GM20431 (cell line): ENCODE data around the gene CACNA1G.

Source experiments
- in situ Hi-C: fragments of 300-500 bp; cut with MseI, MboI; formaldehyde crosslinking; loops from one replicate; pipeline ENCODE4 v1.15.0; 2020; ENCODE audit warnings: low sequenced_read_pairs; ENCODE audit not compliant: unreplicated experiment

Gene CACNA1G

DNA sequence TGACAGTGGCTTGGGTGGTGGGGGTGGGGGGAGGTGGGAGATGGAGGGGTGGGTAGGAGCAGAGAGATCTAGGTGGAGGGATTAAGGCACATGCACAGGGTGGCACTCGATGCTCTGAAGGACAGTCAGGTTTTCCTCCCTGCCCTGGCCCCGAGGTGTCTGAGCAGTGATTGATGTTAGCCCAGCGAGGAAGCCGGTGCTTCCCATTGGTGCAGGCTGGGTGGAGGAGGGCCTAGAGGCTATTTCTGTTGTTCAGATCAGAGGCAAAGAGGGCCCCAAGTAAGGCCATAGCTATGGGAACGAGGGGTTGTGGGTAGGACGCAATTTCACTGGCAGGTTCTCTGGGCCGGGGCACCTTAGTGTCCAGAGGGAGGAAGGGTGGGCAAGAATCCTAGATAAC lies 23.1 kb downstream of the CACNA1G start:
- in situ Hi-C loops: no loop called here

DNA sequence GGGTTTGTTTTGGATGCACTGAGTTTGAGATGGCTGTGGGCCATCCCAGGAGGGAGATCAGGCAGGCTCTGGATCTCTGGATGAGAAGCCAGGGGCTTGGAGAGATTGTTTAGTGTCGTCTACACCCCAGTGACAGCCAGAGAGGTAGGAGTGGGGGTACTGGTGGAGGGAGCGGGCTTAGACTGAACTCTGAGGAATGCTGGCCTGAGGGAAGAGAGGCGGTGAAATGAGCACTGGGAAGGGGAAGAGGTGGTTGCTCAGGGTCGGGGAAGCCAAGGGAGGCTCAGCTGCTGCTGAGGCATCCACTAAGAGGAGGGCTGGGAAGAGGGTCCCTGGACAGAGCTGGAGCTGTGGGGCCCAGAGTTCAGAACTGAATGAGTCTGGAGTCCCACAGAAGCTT lies 23.6 kb downstream of the CACNA1G start:
- in situ Hi-C loops: no loop called here

DNA sequence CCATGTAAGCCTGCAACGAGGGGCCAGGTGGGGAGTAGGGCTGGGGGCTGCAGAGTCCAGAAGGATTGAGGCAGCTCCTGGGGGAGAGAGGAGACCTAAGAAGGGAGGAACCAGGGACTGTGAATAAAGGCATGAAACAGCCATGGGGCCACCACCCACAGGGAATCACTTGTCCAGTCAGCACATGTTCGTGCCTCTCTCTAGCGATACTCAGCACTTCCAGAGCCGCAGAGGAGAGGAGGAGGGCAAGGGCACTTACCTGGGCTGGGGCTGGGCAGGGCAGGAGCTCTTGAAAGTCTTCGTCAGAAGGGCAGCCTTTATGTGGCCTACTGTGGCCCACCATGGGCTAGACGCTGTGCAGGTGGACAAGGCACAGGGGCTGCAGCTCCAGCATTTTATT lies 24.2 kb downstream of the CACNA1G start:
- in situ Hi-C loops: no loop called here

DNA sequence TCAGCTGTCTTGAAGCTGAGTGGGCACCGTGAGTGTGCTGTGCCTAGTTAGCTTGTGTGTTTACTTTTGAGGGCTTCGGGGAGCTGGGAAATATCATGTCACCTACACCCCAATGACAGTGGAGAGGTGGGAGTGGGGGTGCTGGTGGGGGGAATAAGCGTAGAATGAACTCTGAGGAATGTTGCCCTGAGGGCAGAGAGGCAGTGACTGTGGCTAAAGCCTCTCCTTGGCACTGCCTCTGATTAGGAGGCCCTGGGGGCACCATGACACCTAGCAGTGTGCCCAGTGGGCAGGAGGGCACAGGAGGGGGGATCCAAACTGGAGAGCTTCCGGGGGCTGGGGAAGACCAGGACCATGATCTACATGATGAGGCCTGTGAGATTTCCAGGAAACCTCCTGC lies 24.8 kb downstream of the CACNA1G start:
- in situ Hi-C loops: no loop called here

DNA sequence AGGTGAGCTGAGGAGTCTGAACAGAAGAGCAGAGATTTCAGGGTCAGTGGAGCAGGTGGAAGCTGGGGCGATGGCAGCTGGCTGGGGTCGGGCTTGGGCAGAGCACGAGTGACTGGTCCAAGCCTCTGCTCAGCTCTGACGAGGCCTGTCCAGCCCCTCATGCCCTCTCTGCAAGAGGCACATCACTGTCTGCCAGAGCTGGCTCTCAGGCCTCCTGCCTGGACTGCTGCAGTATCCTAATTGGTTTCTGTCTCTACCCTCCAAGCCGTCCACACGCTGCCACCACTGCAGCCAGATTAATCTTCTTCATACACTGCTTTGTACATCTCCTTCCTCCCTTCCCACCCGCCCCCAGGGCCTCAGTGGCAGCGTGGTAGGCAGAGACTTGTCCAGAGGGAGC lies 25.4 kb downstream of the CACNA1G start:
- in situ Hi-C loops: no loop called here

DNA sequence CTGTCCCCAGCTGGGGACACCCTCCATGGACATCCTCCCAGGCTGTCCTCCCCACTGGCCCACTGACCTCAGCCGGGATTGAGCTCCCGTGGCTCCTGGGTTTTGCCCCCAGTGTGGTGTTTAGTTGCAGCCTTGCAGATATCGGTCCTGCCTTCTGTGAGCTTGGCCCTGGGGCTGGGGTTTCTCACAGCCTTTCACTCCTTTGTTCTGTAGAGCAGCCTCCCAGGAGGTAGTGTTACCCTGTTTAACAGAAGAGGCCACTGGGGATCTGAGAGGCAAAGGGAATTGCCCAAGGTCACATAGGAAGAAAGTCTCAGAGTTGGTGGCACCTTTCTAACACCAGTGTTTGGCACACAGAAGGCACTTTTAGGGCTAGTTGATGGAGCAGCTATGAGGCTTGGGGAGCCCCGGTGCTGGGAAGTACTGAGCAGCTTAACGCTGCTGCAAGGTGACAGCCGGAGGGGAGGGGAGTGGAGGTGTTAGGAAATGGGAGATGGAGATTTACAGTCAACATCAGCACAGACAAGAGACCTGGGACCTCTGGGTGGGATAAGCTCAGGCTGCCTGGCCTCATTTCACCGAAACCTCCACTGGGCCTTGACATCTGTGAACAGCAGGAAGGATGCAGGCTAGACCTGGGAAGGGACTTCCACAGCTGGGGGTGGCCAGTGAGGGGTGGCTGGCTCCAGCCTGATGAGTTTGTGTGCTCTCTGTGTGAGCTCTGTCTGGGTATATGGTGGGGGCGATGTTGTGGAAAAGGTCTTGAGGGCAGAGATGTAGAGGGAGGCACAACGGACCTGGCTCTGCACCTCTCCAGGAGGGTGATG lies 26.1 kb downstream of the CACNA1G start:
- in situ Hi-C loops: no loop called here

DNA sequence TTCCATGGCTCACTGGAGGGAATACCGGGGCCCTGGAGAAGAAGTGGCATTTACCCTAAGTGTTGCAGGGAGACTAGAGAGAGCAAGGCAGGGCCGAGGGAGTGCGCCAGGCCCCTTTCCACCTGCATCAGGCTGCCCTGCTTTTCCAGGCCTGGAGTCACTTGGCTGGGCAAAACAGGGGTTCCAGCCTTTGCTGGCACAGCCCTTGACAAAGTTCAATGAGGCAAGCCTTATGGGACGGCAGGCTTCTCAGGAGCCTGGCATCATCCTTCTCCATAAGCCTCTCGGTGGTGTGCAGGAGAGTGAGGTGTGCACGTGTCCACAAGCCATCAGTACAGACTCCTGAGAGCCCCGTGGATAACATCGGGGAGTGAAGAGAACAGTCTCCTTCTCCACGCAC lies 27.1 kb downstream of the CACNA1G start:
- in situ Hi-C loops: no loop called here

DNA sequence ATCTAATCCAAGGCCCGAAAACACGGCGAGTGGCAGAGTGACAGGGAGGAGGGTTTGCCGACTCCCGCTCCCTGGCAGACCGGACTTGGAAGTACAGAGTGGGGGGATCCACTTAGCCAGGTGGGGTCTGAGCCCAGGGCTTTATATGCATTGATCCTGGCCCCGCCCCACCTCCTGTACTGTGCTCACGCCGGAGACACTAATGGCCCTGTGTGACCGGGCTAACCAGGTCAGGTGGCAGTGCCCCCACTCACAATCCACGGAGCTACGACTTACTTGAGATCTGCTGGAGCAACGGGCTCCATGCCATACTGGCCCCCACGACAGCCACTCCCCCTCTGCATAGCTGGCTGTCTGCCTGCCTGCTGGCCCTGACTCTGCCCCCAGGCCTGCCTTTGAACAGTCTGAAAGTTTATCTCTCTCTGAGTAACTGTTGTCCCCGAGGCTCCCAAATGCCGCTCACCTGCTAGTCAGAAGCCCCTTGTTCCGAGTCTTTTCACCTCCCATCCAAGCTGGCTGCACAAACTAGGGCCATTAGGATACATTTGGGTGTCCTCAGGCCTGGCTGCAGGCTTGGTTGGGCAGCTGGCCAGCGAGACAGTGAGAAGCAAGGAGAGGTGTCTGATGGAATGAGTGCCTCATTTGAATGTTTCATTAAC lies 28.0 kb downstream of the CACNA1G start:
- in situ Hi-C loops: no loop called here

DNA sequence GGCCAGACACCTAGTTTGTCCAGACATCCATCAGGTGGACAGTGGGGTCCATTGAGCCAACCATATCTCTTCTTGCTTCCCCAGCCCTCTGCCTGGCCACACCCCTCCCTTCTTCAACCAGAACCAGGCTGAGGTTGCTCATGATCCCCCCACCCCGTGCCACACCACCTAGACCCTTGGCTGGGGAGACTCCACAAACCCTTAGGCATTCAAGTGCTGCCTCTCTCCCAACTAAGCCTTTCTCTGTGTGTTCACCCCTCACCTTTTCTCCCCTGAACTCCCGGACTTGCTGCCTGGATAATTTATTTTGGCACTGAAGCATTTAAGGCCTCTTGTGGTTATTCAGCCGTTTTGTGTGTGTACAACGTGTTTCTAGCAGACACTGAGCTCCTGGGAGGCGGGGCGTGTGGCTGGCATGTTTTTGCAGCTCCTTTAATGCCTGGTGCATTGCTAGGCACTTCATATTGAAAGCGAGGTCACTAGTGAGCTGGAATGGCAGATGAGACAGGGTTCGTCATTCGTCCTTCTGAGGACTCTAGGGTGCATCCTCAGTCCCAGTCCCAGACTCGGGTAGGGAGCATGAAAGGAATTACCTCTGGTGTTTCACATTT lies 28.7 kb downstream of the CACNA1G start:
- in situ Hi-C loops: no loop called here

DNA sequence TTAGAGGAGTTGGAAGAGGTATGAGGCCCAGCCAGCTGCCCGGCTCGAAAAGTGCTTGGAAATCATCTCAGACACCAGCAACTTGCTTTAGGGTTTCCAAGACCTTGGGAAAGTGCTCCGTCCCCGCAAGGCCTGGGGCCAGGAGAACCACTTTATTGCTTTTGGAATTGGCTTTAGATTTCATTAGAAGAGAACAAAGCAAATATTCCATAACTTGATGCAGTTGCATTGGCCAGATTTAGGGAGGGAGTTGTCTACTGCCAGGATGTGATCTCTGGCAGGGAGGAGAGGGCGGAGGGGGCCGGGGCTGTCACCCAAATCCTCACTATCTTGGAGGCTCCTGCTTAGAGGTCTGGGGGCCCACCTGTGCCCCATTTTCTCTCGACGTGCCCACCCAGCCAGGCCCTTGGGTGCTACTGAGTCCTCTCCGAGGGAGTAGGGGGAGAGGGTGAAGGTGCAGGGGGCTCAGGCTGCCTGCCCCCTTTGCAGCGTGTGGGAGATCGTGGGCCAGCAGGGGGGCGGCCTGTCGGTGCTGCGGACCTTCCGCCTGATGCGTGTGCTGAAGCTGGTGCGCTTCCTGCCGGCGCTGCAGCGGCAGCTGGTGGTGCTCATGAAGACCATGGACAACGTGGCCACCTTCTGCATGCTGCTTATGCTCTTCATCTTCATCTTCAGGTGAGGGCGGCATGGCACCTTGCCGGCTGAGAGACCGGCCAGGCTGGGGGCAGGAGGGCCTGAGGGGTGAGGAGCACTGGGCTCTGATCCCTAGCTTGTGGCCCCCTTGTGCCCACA lies 30.6 kb downstream of the CACNA1G start:
- in situ Hi-C loops: no loop called here

DNA sequence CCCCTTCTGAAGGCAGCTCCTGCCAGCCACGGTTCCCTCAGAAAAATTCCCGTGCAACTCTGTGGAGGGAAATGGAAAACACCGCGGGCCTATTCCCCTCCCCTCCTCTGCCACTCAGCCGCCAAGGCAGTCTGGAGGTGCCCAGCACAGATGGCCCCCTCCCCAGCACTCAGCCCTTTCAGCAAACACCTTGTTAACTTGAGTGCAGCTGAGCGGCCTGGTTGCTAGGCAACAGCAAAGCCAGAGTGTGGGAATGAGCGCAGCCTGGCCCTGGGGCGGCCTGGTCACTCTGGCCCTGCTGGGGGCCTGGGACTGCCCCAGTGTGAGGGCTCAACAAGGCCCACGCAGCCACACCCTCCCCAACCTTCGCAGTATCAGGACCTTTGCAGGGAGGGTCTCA lies 32.8 kb downstream of the CACNA1G start:
- in situ Hi-C loops: no loop called here

DNA sequence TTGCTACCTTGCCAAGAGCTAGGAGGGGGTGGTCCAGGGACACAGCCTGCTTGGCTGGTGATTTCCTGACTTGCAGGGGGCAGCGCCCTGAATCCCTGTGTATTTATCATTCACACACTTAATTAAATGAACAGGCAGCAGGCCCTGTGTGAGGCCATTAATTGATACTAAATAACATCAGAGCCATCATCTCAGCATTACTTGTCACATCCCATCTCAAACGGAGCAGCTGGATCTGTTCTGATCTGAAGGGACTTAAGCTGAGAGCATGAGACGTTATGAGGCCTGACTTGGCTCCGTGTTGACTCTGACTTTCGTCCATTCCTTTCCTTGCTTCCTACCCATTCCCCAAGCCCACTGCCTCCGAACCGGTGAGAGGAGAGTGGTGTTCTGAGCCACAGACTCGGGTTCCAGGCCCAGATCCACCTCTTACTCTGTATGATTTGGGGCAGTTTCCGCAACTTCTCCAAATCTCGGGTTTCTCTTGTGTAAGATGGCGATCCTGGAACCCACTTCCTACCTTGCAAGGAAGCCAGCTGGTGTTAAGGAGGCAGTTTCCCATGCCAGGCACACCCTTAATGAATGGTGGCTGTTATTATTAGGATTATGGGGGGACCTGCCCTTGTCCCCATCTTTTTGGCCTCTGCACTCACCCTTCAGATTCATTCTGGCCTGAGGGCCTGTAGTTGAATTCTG lies 33.8 kb downstream of the CACNA1G start:
- in situ Hi-C loops: no loop called here

DNA sequence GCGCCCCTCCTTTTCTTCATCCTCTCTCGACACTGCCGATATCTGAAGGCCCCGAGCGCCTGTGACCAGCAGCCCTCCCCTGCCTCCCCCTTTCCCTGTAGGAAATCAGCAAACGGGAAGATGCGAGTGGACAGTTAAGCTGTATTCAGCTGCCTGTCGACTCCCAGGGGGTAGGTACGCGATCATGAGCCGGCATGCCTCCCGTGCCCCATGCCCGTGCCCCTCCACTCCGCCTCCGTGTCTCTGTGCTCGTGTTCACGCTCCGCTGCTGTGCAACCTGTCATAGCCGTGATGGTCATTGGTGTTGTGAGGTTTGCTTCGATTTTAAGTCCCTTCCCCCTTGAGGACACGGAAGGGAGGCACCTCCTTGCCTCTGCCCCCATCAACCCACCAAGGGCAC lies 34.4 kb downstream of the CACNA1G start:
- in situ Hi-C loops: no loop called here

DNA sequence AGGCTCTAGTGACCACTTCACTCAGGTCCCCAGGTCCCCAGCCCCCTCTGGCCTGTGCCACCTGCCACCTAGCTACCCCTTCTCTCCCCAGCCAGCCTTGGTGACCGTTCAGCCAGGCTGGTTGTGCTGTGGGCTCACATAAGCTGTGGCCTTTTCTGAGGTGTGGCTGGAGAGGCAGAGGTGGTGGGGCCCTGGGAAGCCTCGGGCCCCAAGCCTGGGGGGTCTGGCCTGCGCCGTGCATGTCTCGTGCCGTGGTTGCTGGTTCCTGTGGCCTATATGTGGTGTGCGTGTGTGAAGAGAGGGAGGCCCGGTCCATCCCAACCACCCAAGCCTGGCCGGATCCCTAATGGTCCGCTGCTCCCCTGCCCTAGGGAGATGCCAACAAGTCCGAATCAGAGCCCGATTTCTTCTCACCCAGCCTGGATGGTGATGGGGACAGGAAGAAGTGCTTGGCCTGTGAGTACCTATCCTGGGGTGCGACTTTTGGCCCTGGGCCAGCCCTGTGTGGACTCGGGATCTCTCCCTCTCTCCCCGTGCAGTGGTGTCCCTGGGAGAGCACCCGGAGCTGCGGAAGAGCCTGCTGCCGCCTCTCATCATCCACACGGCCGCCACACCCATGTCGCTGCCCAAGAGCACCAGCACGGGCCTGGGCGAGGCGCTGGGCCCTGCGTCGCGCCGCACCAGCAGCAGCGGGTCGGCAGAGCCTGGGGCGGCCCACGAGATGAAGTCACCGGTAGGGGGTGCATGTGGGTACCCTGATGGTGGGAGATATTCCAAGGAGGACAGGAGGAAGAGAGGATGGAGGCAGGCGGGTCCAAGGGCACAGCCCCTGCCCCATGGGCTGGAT lies 35.9 kb downstream of the CACNA1G start:
- in situ Hi-C loops: no loop called here

DNA sequence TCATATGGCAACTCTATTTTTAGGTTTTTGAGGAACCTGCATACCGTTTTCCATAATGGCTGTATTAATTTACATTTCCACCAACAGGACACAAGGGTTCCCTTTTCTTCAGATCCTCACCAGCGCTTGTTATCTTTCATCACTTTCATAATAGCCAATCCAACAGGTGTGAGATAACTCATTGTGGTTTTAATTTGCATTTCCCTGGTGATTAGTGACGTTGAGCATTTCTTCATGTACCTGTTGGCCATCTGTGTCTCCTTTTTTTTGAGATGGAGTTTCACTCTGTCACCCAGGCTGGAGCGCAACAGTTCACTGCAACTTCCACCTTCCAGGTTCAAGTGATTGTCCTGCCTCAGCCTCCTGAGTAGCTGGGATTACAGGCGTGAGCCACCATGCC lies 38.0 kb downstream of the CACNA1G start:
- in situ Hi-C loops: no loop called here

DNA sequence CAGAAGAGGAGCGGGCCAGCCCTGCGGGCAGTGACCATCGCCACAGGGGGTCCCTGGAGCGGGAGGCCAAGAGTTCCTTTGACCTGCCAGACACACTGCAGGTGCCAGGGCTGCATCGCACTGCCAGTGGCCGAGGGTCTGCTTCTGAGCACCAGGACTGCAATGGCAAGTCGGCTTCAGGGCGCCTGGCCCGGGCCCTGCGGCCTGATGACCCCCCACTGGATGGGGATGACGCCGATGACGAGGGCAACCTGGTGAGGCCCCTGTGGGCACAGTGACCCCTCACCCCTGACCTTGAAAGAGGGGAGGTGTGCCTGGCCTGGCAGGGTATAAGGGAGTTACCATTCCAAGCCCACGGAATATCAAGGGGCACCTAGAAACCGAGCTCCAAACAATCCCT lies 39.1 kb downstream of the CACNA1G start:
- in situ Hi-C loops: no loop called here

DNA sequence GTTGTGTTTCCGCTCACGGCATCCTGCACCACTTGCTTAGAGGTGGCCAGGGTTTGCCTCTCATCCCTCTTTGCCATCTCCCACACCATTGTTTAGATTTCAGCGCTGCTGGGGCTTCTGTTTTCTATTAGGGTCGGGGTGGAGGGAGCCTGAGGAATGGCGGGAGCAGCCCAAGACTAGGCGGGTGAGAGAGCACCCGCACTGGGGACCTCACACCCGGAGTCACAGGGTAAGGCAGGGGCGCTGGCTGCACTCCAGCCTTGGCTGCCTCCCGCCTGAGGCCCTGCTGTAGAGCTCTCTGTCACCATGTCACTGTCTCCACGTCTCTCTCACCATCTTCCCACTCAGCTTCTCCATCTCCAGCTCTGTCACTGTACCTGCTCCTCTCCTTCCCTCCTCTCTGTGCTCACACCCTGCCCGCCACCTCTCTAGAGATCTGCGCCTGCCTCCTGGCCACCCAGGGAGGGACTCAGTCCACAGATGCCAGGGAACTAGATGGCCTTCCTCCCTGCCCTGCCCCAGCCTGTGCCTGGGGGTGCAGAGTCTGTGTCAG lies 41.4 kb downstream of the CACNA1G start:
- in situ Hi-C loops: no loop called here

DNA sequence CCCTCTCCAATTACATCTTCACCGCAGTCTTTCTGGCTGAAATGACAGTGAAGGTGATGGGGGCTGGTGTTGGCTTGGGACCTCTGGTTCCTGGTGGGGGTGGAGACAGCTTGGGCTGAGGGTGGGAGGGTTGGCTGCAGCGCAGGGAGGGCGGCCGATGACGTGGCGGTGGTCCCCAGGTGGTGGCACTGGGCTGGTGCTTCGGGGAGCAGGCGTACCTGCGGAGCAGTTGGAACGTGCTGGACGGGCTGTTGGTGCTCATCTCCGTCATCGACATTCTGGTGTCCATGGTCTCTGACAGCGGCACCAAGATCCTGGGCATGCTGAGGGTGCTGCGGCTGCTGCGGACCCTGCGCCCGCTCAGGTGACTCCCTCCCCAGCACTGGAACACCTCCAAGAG lies 42.3 kb downstream of the CACNA1G start:
- in situ Hi-C loops: no loop called here

DNA sequence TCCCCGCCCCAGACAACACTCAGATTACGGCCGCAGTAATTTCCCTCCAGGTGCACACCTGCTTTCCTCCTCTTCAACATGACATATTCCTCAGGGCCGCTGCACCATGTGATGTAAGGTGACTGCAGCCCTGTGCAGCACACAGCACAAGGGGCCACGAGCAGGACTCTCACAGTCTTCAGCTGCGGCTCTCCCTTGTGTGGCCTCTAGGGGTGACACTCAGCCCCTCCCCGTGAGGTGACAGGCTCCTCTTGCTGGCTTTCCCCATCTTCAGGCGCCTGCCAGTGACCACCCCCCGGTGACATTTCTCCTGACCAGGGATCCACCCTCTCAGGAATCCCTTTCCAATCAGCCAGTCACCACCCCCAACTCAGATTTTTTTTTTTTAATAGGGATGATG lies 42.8 kb downstream of the CACNA1G start:
- in situ Hi-C loops: no loop called here
